GM19467 (cell line): ENCODE measurements around the gene ELAVL4.

Experiments used
- ATAC-seq: cut with Tn5 transposase; IDR thresholded peaks from one replicate; pipeline ENCODE4 v1.9.1; 2021; ENCODE audit warnings: mild to moderate bottlenecking, moderate library complexity; ENCODE audit not compliant: unreplicated experiment

ELAVL4 gene

GRCh38 chr1:50246869-50247268 lies 138.1 kb downstream of the ELAVL4 start:
- no peak for ATAC-seq

- peak; percentile 83 for ATAC-seq
Measured at GRCh38 chr1:50251702-50252101, 143.0 kb downstream of the ELAVL4 start.

GRCh38 chr1:50252196-50252595 lies 143.5 kb downstream of the ELAVL4 start:
- ATAC-seq, result no peak
